Right lobe of liver (tissue), 6 donors: Measurements from ENCODE around the gene CEP43. TPM values are rescaled to one million over a fixed set of nuclear protein-coding genes. Genes with fewer than 3 reads are reported as not detected.

Experiments used
- ATAC-seq, 4 donors: fragments of 200-7000 bp; cut with Tn5 transposase; one replicate each; pipeline ENCODE4 v1.9.1; 2020; ENCODE audit warnings: mild to moderate bottlenecking in 4 of 4, moderate library complexity in 4 of 4
- DNase-seq, 3 donors: peaks; one replicate each; pipeline ENCODE4 v3.0.0-alpha.2; 2020
- H3K27ac ChIP-seq, 3 donors: fragments of 200-600 bp; one replicate each; pipeline ENCODE4 v1.8.0; 2022
- H3K27me3 ChIP-seq, 2 donors: fragments of 200-600 bp; one replicate each; pipeline ENCODE4 v1.8.0; 2022
- H3K36me3 ChIP-seq, 4 donors: fragments of 200-600 bp; sonication (generic) in 1 of 4; one replicate each; pipeline versions ENCODE4 v1.5.1 to v1.8.0; 2017 to 2022; ENCODE audit warnings: control low read depth in 1 of 4
- H3K4me1 ChIP-seq, 4 donors: fragments of 200-600 bp; sonication (generic) in 1 of 4; one replicate each; pipeline versions ENCODE4 v1.5.1 to v1.8.0; 2017 to 2022; ENCODE audit warnings: control low read depth in 1 of 4
- H3K4me3 ChIP-seq, 3 donors: fragments of 200-600 bp; one replicate each; pipeline ENCODE4 v1.8.0; 2022
- H3K9me3 ChIP-seq, 4 donors: fragments of 200-600 bp; sonication (generic) in 1 of 4; one replicate each; pipeline versions ENCODE4 v1.5.1 to v1.8.0; 2017 to 2022; ENCODE audit warnings: control low read depth in 1 of 4
- POLR2A ChIP-seq: fragments of 450-650 bp; IDR thresholded peaks from one replicate; pipeline ENCODE4 v1.6.1; 2017; ENCODE audit warnings: antibody characterized with exemption, mild to moderate bottlenecking
- WGBS: methylation state at CpG from one replicate; pipeline ENCODE4 v1.1.6; 2018; ENCODE audit warnings: low coverage, low lambda C conversion rate; ENCODE audit not compliant: insufficient coverage; ENCODE audit errors: missing lambda C conversion rate; 5-methylcytosine and 5-hydroxymethylcytosine counted together
- intact Hi-C, 2 donors: fragments of 100-400 bp; cut with DNase I; formaldehyde crosslinking; loops; one replicate each; pipeline versions ENCODE4 v1.11.2 to v1.14.1; 2022
- total RNA-seq, 6 experiments: library from RNA; depleted of rRNA in 2 of 6; stranded (reverse); fragments of >200 nt in 2 of 6; fragmentation: NEBNext Ultra II Directional in 3 of 6; extraction: Animal tissue kit (Norgen Biotek cat#: 25700) in 3 of 6; gene quantifications; one replicate each; pipeline versions ENCODE4 v1.1.0 to v1.2.4, GENCODE V29; 2016 to 2023
- TF ChIP-seq, protein P1 (sequence below), 4 donors: fragments of 200-600 bp in 3 of 4; fragments of 450-650 bp in 1 of 4; IDR thresholded peaks; one replicate each; pipeline versions ENCODE4 v1.5.1 to v1.8.0; 2016 to 2022; ENCODE audit warnings: antibody characterized with exemption in 4 of 4, mild to moderate bottlenecking in 2 of 4
- donor health status: DM: no; HTN: yes; CAD: no.
- donor health status: DM: no; HTN: no; CAD: no.
- donor health status: DM: no; HTN: no; CAD: no.
- donor health status: DM: no; HTN: yes; CAD: no.
- donor health status: DM: no; HTN: yes; CAD: no.

CEP43 gene
- total RNA-seq, 6 experiments from 2014 or later, result 11.7 to 23.5 (median 19.7) TPM

- intact Hi-C loops, result no loop called here
- no peak overlapping the region for H3K4me3 ChIP-seq
These were observed 38.6 kb downstream of the CEP43 start for GRCh38 chr6:167037762-167038161.

DNA sequence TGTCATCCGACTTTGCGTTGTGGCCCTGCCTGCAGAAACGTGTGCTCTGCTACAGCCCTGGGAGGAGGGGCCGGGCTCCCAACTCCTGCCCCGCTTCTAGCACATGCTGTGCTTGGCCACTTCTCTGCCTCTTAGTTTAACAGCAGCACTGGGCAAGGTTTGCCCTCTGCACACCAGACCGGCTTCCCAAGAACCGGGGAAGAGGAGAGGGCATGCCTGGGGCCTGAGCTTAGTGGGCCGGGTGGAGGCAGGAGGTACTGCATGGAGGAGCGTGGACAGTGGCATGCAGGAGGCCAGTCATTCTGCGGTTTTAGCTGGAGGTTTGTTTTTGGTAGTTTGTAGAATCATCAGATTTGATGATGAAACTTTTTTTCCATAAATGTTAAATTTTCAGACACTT, 45.5 kb downstream of the CEP43 start:
- Histone ChIP-seq H3K36me3 (peaks cover 0 to 8% (median 3%) of the 10 kb centered on the region in 4 donors), H3K4me3 (no peak overlapping the region), H3K27ac (no peak overlapping the region), H3K27me3 (no peaks in the 10 kb centered on the region), H3K9me3 (no peaks in the 10 kb centered on the region), H3K4me1 (no peaks in the 10 kb centered on the region)
- WGBS, result 63% methylated on average over 1 of the region's 10 CpGs
- TF ChIP-seq, protein P1, sequence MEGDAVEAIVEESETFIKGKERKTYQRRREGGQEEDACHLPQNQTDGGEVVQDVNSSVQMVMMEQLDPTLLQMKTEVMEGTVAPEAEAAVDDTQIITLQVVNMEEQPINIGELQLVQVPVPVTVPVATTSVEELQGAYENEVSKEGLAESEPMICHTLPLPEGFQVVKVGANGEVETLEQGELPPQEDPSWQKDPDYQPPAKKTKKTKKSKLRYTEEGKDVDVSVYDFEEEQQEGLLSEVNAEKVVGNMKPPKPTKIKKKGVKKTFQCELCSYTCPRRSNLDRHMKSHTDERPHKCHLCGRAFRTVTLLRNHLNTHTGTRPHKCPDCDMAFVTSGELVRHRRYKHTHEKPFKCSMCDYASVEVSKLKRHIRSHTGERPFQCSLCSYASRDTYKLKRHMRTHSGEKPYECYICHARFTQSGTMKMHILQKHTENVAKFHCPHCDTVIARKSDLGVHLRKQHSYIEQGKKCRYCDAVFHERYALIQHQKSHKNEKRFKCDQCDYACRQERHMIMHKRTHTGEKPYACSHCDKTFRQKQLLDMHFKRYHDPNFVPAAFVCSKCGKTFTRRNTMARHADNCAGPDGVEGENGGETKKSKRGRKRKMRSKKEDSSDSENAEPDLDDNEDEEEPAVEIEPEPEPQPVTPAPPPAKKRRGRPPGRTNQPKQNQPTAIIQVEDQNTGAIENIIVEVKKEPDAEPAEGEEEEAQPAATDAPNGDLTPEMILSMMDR (IDR thresholded peaks at IDR 0.05), result no peak
- no peak for TF ChIP-seq POLR2A
- DNase-seq (no peak), ATAC-seq (peak in 1 of 4 donors; percentile 13)
- intact Hi-C loops, result no loop called here

More at GRCh38 chr6:167037762-167038161, 38.6 kb downstream of the CEP43 start:
- ATAC-seq (no peak), DNase-seq (no peak)
- WGBS, result 33% methylated on average over 1 of the region's 3 CpGs
- Histone ChIP-seq H3K27me3 (no peaks in the 10 kb centered on the region), H3K36me3 (peaks cover 0 to 53% (median 12%) of the 10 kb centered on the region in 4 donors), H3K4me1 (no peaks in the 10 kb centered on the region), H3K27ac (no peak overlapping the region), H3K9me3 (no peaks in the 10 kb centered on the region)
- TF ChIP-seq, protein P1 (IDR thresholded peaks at IDR 0.05), result no peak
- no peak for TF ChIP-seq POLR2A

- Histone ChIP-seq H3K27ac (no peak overlapping the region), H3K4me1 (no peaks in the 10 kb centered on the region), H3K27me3 (no peaks in the 10 kb centered on the region), H3K36me3 (no peaks in the 10 kb centered on the region), H3K4me3 (no peak overlapping the region), H3K9me3 (no peaks in the 10 kb centered on the region)
- intact Hi-C loops, result no loop called here
- 80% methylated on average over 6 of the region's 6 CpGs for WGBS
- TF ChIP-seq POLR2A, result no peak
- TF ChIP-seq, protein P1 (IDR thresholded peaks at IDR 0.05), result peak in 2 of 4 donors; percentile 5 to 29
- ATAC-seq, result peak in 2 of 4 donors; percentile 44 to 47
- no peak for DNase-seq
These were observed 46.8 kb downstream of the CEP43 start for GRCh38 chr6:167045828-167046580.

DNA sequence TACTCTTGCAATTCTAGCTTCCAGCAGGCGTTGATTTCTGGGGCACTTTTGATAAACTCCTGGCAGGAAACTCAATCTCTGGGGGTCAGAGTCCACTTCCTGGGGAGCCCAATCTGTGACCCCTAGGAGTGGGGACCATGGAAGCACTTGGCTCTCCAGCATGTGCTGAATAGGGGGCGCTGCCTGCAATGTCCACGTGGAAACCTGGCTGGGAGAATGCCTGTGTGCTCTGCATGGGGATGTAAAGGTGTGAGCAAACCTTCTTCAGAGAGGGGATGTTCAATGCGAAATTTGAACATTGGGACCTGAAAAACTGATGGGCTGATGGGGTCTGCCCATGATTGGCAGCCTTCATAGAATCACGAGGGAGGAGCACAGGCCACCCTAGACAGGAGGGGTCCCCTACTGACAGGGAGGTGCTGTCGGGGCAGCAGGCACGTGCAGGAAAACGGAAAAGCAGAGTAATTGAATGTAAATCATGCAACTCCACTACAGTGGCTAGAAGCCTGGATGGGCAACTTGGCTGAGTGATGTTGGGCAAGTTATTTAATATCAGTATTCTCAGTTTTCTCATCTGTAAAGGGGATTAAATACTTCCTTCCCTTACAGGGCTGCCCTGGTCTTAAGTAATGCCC, 47.8 kb downstream of the CEP43 start:
- 87% methylated on average over 3 of the region's 8 CpGs for WGBS
- no peak for DNase-seq
- Histone ChIP-seq H3K4me1 (no peaks in the 10 kb centered on the region), H3K9me3 (no peaks in the 10 kb centered on the region), H3K27me3 (no peaks in the 10 kb centered on the region), H3K36me3 (no peaks in the 10 kb centered on the region), H3K4me3 (no peak overlapping the region), H3K27ac (no peak overlapping the region)
- intact Hi-C loops, result no loop called here
- peak in 1 of 4 donors; percentile 7 for ATAC-seq
- no peak for TF ChIP-seq POLR2A
- TF ChIP-seq, protein P1 (IDR thresholded peaks at IDR 0.05), result no peak
